C4-2B (cell line): Measurements from ENCODE around the gene ENKD1.

Experiments
- ZFX ChIP-seq: fragments of 450-650 bp; IDR thresholded peaks from 2 replicates; pipeline ENCODE4 v1.6.1; 2017
- TF ChIP-seq, protein P1 (sequence below): fragments of 450-650 bp; conservative IDR thresholded peaks from 2 replicates; pipeline ENCODE4 v1.5.1; 2017; ENCODE audit warnings: mild to moderate bottlenecking

DNA sequence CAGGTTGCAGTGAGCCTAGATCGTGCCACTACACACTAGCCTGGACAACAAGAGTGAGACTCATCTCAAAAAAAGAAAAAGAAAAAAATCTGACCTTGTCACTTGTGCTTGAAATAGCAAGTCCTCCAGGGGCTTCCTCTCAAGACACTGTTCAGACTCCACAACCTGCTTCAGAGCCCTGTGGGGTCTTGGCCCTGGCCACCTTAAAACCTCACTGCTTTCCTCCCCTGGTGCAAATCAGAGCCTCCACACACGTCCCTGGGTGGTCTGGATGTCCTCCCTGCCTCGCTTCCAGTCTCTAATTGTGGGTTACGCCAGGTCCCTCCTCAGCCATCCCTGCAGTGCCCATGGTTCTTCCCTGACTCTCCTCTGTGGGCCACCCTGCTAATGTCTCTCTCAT is 11.2 kb downstream of the ENKD1 start:
- TF ChIP-seq, protein P1, sequence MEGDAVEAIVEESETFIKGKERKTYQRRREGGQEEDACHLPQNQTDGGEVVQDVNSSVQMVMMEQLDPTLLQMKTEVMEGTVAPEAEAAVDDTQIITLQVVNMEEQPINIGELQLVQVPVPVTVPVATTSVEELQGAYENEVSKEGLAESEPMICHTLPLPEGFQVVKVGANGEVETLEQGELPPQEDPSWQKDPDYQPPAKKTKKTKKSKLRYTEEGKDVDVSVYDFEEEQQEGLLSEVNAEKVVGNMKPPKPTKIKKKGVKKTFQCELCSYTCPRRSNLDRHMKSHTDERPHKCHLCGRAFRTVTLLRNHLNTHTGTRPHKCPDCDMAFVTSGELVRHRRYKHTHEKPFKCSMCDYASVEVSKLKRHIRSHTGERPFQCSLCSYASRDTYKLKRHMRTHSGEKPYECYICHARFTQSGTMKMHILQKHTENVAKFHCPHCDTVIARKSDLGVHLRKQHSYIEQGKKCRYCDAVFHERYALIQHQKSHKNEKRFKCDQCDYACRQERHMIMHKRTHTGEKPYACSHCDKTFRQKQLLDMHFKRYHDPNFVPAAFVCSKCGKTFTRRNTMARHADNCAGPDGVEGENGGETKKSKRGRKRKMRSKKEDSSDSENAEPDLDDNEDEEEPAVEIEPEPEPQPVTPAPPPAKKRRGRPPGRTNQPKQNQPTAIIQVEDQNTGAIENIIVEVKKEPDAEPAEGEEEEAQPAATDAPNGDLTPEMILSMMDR: no peak
- TF ChIP-seq ZFX: no peak
